GM18505 (cell line): ENCODE results near the gene CDC14A.
A peak's percentile ranks its signal among the peaks of the same experiment; 100 is the strongest.

Source experiments
- ATAC-seq: cut with Tn5 transposase; IDR thresholded peaks from one replicate; pipeline ENCODE4 v1.9.1; 2021; ENCODE audit not compliant: unreplicated experiment
- POLR2A ChIP-seq: IDR thresholded peaks from 4 replicates; pipeline ENCODE4 v1.6.1; 2011; ENCODE audit warnings: borderline replicate concordance; ENCODE audit not compliant: insufficient read depth, insufficient read length; ENCODE audit errors: extremely low read depth

CDC14A gene

DNA sequence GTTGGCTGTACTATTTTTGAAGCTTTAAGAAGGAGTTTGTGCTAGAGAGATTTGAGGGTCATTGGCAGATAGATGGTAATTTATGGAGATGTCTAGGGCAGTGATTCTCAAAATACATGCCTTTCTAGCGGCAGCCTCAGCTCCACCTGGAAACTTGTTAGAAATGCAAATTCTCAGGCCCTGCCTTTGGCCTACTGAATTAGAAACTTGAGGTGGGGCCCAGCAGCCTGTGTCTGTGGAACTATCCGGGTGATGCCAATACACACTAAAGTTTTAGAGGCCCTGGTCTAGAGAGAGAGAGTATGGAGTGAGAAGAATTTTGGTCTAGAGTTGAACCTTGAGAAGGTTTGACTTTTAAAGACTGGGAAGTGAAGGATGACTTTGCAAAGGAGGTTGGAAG, 82.5 kb downstream of the CDC14A start:
- no peak for TF ChIP-seq POLR2A
- no peak for ATAC-seq

GRCh38 chr1:100438375-100438774, 86.1 kb downstream of the CDC14A start:
- ATAC-seq = no peak
- no peak for TF ChIP-seq POLR2A

- no peak for ATAC-seq
- no peak for TF ChIP-seq POLR2A
Measured at GRCh38 chr1:100438789-100439188, 86.5 kb downstream of the CDC14A start.

- no peak for TF ChIP-seq POLR2A
- no peak for ATAC-seq
Measured at GRCh38 chr1:100440075-100440809, 87.9 kb downstream of the CDC14A start.

GRCh38 chr1:100441146-100441545, 88.8 kb downstream of the CDC14A start:
- TF ChIP-seq POLR2A = no peak
- no peak for ATAC-seq

DNA sequence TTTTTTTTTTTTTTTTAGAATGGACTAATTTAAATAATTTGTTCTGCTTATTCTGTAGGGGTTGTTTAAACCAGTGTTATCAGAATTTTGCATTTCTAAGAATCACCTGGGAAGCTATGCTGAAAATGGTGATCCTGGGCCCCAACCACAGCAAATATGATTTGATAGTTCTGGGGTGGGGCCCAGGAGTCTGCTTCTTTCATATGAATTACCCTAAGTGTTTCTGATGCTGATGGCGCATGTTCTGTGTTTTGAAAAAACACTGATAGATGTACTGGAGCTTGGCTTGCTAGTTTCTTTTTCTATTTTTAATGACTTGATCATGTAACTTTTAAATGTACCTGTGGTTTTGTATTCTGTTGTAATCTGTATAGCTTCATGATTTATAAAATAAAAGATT, 89.3 kb downstream of the CDC14A start:
- ATAC-seq = no peak
- TF ChIP-seq POLR2A = no peak

DNA sequence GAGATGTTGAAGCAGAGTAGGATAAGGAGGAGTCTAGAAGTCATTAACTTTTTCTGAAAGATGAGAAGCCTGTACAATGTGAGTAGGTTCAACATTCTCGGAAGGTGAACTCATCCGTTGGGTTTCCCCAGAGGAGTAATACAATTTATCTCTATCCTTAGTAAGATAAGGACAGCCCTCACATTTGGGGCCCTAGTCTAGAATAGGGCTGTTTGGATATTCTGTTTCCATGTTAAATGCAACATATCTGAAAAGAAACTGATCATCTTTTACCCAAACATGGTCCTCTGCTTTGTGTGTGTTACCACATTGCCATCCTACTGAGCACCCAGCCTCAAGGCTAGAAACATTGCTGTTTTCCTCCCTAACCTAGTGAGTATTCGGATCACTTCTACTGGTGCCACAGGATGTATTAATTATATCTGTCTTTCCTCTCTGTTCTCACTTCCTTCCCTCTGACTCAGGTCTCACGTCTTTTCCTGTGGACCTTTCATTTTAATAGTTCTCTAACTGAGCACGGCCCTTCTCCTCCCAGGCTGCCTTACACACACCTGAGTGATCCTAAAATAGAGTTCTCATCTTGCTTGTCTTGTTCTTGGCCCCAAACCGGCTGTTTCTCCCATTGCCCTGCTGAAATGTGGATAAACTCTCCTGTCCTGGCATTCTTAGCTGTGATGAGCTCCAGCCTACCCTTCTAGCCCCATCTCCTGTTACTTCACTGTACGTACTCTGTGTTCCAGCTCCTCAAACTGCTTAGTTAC, 91.7 kb downstream of the CDC14A start:
- peak; percentile 69 for ATAC-seq

GRCh38 chr1:100445565-100445964, 93.3 kb downstream of the CDC14A start:
- no peak for ATAC-seq
- TF ChIP-seq POLR2A = no peak

More for the DNA sequence above, 91.7 kb downstream of the CDC14A start:
- no peak for TF ChIP-seq POLR2A

GRCh38 chr1:100448366-100448765, 96.1 kb downstream of the CDC14A start:
- ATAC-seq = no peak
- TF ChIP-seq POLR2A = no peak

- peak; percentile 44 for ATAC-seq
Measured at GRCh38 chr1:100449477-100449876, 97.2 kb downstream of the CDC14A start.

DNA sequence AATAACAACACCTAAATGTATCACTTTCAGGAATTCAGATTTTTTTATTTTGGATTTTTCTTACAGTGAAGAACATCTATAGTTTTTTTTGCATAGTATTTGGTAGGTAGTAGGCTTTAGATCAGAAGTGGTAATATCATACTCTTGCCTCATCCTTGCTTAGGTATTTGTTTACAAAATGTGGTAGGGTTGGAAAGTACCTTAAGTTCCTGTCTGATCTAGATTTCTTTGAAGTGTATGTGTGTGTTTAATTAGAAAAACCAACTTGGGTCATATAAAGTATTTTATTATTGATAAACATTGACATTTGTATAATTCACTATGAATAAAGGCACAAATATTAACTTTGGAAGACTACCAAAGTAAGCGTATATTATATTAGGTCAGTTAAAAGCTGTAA, 100.3 kb downstream of the CDC14A start:
- ATAC-seq = peak; percentile 57
- TF ChIP-seq POLR2A = no peak

More at GRCh38 chr1:100449477-100449876, 97.2 kb downstream of the CDC14A start:
- no peak for TF ChIP-seq POLR2A

DNA sequence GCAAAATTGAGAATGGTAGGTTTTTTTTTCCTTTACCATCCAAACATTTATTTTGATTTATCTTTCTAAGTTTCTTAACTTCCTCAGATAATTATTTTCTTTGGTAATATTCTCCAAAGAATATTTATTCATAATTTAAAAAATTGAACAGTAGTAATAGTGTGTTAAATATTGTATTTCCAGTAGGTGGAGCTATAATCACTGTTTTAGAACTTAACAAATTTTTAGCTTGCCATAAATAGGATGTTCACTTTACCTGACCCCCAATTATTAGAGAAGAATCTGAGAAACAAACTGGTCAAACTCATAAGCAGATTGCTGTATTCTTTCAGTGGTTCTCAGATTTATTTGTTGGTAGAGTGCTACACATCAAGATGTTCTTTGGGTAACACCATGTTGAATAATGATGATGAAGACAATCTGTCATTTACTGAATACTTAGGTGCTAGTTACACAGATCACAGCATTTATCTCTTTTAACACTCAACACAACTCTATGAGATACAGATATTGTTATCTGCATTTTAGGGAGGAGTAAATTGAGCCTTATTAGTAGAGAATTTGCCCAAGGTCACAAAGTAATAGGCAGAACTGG, 103.3 kb downstream of the CDC14A start:
- no peak for TF ChIP-seq POLR2A
- no peak for ATAC-seq

DNA sequence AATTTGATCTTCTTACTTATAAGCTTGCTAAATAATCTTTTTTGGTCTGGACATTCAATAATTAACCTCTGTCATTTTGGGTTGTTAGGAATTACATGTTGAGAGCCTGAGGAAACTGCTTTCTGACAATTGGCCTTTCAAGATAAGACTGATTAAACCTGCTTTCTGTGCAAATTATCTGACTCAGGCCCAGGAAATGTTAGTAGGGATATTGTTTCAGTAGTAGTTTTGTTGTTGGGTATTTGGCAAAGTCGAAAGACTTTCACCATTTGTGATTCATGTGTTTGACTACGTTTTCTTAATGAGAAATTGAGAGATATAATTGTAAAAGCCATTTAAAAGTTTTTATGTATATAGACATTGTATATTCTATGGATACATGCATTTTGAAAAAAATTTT, 104.6 kb downstream of the CDC14A start:
- no peak for ATAC-seq
- TF ChIP-seq POLR2A = no peak

DNA sequence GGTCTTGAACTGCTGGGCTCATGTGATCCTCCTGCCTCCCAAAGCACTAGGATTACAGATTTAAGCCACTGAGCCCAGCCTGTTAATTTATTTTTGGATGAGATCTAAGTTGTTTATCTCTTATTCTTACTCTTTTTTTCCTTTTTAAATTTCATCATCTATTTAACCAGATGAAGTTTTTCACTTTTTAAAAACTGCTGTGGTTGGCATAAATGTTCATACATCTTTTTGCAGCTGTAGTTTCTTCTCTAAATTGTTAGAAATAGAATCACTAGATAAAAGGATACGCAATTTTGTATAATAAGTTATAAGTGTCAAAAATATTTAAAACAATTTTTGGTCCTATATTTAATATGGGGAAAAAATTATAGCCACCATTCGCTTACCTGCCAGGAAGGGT, 105.4 kb downstream of the CDC14A start:
- no peak for ATAC-seq
- TF ChIP-seq POLR2A = no peak
